Aorta (tissue), 5 donors: ENCODE measurements around the gene ATP9B. TPM values are rescaled to one million over a fixed set of nuclear protein-coding genes. Genes with fewer than 3 reads are reported as not detected.
"Not testable (repeated sequence)": the region's sequence is repeated elsewhere in the genome, so short reads cannot be mapped to it uniquely, and the experiment has no call there.

Source experiments
- ATAC-seq: fragments of 200-7000 bp; cut with Tn5 transposase; one replicate; pipeline ENCODE4 v1.9.1; 2022; ENCODE audit warnings: moderate library complexity; ENCODE audit not compliant: low FRiP score
- DNase-seq, 2 donors: peaks; one replicate each; pipeline ENCODE4 v3.0.0-alpha.2; 2020
- H3K27ac ChIP-seq, 2 donors: one replicate each; pipeline ENCODE4 v1.5.1; 2013; ENCODE audit warnings: low read length in 2 of 2, mild to moderate bottlenecking in 2 of 2, moderate library complexity in 2 of 2, control low read depth in 1 of 2, inconsistent platforms in 1 of 2, low read depth in 1 of 2
- H3K27me3 ChIP-seq, 2 donors: one replicate each; pipeline ENCODE4 v1.6.1; 2013; ENCODE audit warnings: control low read depth in 1 of 2, low read length in 1 of 2, mild to moderate bottlenecking in 1 of 2, moderate library complexity in 1 of 2; ENCODE audit not compliant: insufficient read depth in 2 of 2, control insufficient read depth in 1 of 2
- H3K36me3 ChIP-seq, 2 donors: one replicate each; pipeline ENCODE4 v1.6.1; 2013; ENCODE audit warnings: control low read depth in 1 of 2, low read length in 1 of 2, mild to moderate bottlenecking in 1 of 2; ENCODE audit not compliant: insufficient read depth in 2 of 2, control insufficient read depth in 1 of 2
- H3K4me1 ChIP-seq, 2 donors: one replicate each; pipeline ENCODE4 v1.6.1; 2013; ENCODE audit warnings: low read length in 2 of 2, control low read depth in 1 of 2, mild to moderate bottlenecking in 1 of 2, moderate library complexity in 1 of 2; ENCODE audit not compliant: insufficient read depth in 2 of 2, control insufficient read depth in 1 of 2
- H3K4me3 ChIP-seq, 2 donors: one replicate each; pipeline ENCODE4 v1.5.1; 2013; ENCODE audit warnings: low read length in 2 of 2, control low read depth in 1 of 2, mild to moderate bottlenecking in 1 of 2
- H3K9me3 ChIP-seq: one replicate; pipeline ENCODE4 v1.6.1; 2013; ENCODE audit warnings: mild to moderate bottlenecking, low read length; ENCODE audit not compliant: control insufficient read depth
- WGBS, 2 donors: extraction: QIAGEN DNeasy Blood & Tissue Kit; methylation state at CpG; one replicate each; pipeline ENCODE4 v1.1.7; 2013; 5-methylcytosine and 5-hydroxymethylcytosine counted together
- intact Hi-C, 2 donors: fragments of 100-400 bp; cut with DNase I; formaldehyde crosslinking; loops; one replicate each; pipeline versions ENCODE4 v1.14.2 to v1.15.0; 2022
- polyA plus RNA-seq, 2 donors: library from polyadenylated mRNA; stranded (reverse); fragments of 200-250 nt; gene quantifications; one replicate each; pipeline ENCODE4 v1.2.3, GENCODE V29; 2013
- total RNA-seq, 2 donors: library from RNA; stranded (reverse); fragmentation: NEBNext Ultra II Directional; extraction: Animal tissue kit (Norgen Biotek cat#: 25700); gene quantifications; one replicate each; pipeline ENCODE4 v1.2.1, GENCODE V29; 2021
- donor health status: healthy with polysubstance abuse.
- donor health status: Bipolar disorder and iron deficiency.
- donor health status: DM: no; HTN: no; CAD: no.
- donor health status: DM: no; HTN: no; CAD: no.
- donor health status: DM: yes; HTN: yes; CAD: no.

Gene ATP9B
- total and polyA plus RNA-seq, 4 donors, result 2.3 to 55.3 (median 30.5) TPM

GRCh38 chr18:79318142-79318673, 249.0 kb downstream of the ATP9B start:
- no peak for ATAC-seq
- DNase-seq, result no peak
- peaks cover 2 to 3% of the 10 kb centered on the region in 2 donors for H3K36me3 ChIP-seq
- H3K27ac ChIP-seq, result no peak overlapping the region
- no peaks in the 10 kb centered on the region for H3K9me3 ChIP-seq
- H3K4me3 ChIP-seq, result no peak overlapping the region
- intact Hi-C loops, result no loop called here
- no peaks in the 10 kb centered on the region for H3K27me3 ChIP-seq
- H3K4me1 ChIP-seq, result no peaks in the 10 kb centered on the region
- 91 to 94% methylated on average over 9 of the region's 9 CpGs for WGBS, 2 donors

DNA sequence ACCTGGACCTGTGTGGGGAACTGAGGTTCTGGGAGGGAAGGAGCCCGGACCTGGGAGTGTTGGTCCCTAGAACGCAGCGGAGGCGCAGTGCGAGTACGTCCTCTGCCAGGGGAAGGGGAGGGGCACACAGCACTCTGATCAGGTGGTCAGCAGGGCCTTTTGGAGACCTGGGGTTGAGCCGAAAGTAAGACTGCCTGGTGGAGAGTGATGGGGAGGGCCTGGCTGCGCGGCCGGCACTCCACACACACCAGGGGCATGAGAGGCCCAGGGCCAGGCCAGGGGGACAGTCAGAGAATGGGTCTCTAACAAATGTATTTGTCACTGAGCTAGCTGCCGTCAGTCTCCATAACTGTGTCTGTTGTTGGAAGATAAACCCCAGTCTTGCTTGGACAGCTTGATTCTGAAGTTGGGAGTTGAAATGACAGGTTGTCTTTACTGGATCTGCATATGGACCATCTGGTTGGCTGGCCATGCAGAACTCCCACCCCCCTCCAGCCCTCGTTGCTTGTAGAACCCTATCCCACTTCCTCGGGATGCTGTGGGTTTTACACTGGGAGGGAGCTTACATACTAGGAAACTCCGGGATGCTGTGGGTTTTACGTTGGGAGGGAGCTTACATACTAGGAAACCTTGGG, 251.1 kb downstream of the ATP9B start:
- peaks cover 0 to 2% of the 10 kb centered on the region in 2 donors for H3K36me3 ChIP-seq
- intact Hi-C loops, result no loop called here
- DNase-seq (no peak), ATAC-seq (no peak)
- no peak overlapping the region for H3K4me3 ChIP-seq
- H3K9me3 ChIP-seq, result no peaks in the 10 kb centered on the region
- no peaks in the 10 kb centered on the region for H3K27me3 ChIP-seq
- H3K27ac ChIP-seq, result no peak overlapping the region
- WGBS, 2 donors, result 78 to 82% methylated on average over 15 of the region's 15 CpGs
- no peaks in the 10 kb centered on the region for H3K4me1 ChIP-seq

DNA sequence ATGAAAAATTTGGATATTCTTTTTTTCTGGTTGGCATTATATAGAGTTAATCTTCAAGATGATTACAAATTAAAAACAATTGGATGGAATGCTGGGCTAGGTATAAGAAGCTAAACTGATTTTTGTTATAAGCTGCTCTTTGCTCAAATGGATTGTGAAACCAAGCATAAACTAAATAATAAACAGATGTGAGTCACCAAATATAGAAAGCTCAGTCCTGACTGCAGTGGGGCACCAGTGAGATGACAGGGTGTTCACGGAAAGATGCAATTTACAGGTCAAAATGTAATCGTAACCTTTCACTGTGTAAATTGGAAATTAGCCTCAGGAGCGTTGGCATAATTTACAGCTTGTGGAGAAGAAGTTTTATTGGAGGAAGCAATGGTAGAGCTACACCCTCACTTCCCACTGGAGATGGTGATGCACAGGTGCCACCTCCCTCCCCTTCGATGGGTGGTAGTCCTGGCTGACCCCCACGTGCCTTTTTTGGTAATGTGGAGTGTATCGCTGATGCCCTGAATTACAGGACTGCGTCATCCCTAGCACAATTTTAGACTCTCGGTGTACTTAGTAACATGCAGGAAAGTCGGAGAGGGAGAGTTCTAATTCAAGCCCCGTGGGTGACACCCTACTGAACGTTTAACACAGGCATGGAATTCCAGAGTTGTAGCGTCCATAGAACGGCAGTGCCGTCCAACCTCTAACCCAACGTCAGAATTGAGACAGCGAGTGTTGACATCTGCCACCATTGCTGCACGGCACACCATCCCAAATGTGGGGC, 252.6 kb downstream of the ATP9B start:
- ATAC-seq, result no peak
- no peaks in the 10 kb centered on the region for H3K27me3 ChIP-seq
- H3K9me3 ChIP-seq, result no peaks in the 10 kb centered on the region
- intact Hi-C loops, result no loop called here
- H3K27ac ChIP-seq, result no peak overlapping the region
- H3K36me3 ChIP-seq, result peaks cover 0 to 2% of the 10 kb centered on the region in 2 donors
- 79 to 87% methylated on average over 17 of the region's 17 CpGs for WGBS, 2 donors
- no peaks in the 10 kb centered on the region for H3K4me1 ChIP-seq
- no peak for DNase-seq
- H3K4me3 ChIP-seq, result no peak overlapping the region

DNA sequence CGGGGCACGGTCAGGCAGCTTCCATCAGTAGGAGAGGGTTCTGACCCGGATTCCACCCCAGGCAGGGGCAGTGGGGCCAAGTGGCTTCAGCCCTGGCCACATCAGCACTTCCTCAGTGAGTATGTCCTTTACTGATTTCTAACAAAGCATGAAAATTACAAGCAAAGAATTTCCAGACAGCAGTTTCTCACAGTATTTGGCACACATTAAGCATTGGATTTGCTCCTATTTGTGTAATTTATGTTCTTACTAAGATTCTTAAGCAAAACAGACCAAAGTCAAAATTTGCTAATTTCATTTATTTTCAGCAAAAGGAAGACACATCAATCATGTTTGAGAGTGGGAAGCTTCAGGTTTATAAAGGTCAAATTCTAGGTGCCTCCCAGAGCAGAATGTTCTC, 253.2 kb downstream of the ATP9B start:
- WGBS, 2 donors, result 81 to 87% methylated on average over 3 of the region's 3 CpGs
- intact Hi-C loops, result no loop called here

GRCh38 chr18:79323471-79323870, 254.3 kb downstream of the ATP9B start:
- whole genome bisulfite sequencing, 2 donors, result 96% methylated on average over 9 of the region's 9 CpGs
- Histone ChIP-seq H3K4me3 (no peak overlapping the region), H3K27ac (no peak overlapping the region), H3K4me1 (no peaks in the 10 kb centered on the region), H3K27me3 (no peaks in the 10 kb centered on the region), H3K36me3 (peaks cover 0 to 2% of the 10 kb centered on the region in 2 donors), H3K9me3 (no peaks in the 10 kb centered on the region)
- no peak for ATAC-seq
- no peak for DNase-seq
- intact Hi-C loops, result no loop called here

More for the DNA sequence above, 253.2 kb downstream of the ATP9B start:
- no peak overlapping the region for H3K27ac ChIP-seq
- DNase-seq (no peak), ATAC-seq (no peak)
- H3K36me3 ChIP-seq, result peaks cover 0 to 2% of the 10 kb centered on the region in 2 donors
- H3K9me3 ChIP-seq, result no peaks in the 10 kb centered on the region
- H3K4me1 ChIP-seq, result no peaks in the 10 kb centered on the region
- no peak overlapping the region for H3K4me3 ChIP-seq
- no peaks in the 10 kb centered on the region for H3K27me3 ChIP-seq

DNA sequence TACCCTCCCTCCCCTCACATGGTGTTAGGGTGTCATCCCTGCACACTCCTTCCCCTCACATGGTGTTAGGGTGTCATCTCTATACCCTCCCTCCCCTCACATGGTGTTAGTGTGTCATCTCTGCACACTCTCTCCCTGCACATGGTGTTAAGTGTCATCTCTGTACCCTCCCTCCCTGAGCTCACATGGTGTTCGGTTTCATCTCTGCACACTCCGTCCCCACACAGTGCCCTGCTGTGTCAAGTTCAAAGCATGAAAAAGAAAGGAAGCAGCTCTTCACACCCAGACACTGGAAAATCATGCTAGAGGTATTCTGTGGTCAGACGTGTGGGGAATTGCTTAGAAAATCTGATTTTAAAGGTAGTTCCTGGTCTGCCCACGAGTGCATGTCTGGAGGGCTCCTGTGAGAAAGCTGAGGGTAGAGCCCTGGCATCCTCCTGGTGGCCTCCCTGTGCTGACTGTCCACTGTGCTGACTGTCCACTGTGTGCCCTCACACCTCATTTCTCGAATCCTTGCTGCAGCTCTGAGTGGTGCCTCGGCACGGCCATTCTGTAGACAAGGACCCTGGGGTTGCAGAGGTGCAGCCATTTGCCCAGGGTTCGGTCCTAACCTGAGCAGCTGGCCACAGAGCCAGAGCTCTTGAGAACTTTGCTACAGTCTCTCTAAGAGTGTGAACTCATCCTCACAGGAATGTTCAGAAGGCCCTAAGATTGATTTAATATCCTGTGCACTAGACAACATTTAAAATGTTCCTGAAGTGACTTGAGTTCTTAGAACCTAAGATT, 257.4 kb downstream of the ATP9B start:
- intact Hi-C loops, result no loop called here
- H3K27ac ChIP-seq, result no peak overlapping the region
- no peaks in the 10 kb centered on the region for H3K27me3 ChIP-seq
- H3K36me3 ChIP-seq, result peaks cover 0 to 2% of the 10 kb centered on the region in 2 donors
- no peaks in the 10 kb centered on the region for H3K9me3 ChIP-seq
- ATAC-seq, result no peak
- WGBS, 2 donors, result 94 to 95% methylated on average over 8 of the region's 8 CpGs
- DNase-seq, result no peak
- no peaks in the 10 kb centered on the region for H3K4me1 ChIP-seq
- no peak overlapping the region for H3K4me3 ChIP-seq

GRCh38 chr18:79327199-79327721, 258.1 kb downstream of the ATP9B start:
- WGBS, 2 donors, result 97 to 98% methylated on average over 26 of the region's 26 CpGs
- ATAC-seq (no peak), DNase-seq (no peak)
- H3K27ac ChIP-seq, result no peak overlapping the region
- intact Hi-C loops, result no loop called here
- H3K4me3 ChIP-seq, result no peak overlapping the region
- H3K9me3 ChIP-seq, result no peaks in the 10 kb centered on the region
- H3K27me3 ChIP-seq, result no peaks in the 10 kb centered on the region
- no peaks in the 10 kb centered on the region for H3K4me1 ChIP-seq
- peaks cover 0 to under 1% of the 10 kb centered on the region in 2 donors for H3K36me3 ChIP-seq

DNA sequence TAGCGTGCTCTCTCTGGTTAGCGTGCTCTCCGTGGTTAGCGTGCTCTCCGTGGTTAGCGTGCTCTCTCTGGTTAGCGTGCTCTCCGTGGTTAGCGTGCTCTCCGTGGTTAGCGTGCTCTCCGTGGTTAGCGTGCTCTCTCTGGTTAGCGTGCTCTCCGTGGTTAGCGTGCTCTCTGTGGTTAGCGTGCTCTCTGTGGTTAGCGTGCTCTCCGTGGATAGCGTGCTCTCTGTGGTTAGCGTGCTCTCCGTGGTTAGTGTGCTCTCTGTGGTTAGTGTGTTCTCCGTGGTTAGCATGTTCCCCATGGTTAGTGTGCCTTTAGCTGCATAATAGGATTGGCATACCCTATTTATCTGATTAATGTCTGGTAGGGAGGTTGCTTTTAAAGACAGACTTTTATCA, 258.7 kb downstream of the ATP9B start:
- intact Hi-C loops, H3K9me3 ChIP-seq, H3K27me3 ChIP-seq, H3K27ac ChIP-seq, H3K4me3 ChIP-seq, H3K36me3 ChIP-seq, ATAC-seq, H3K4me1 ChIP-seq, DNase-seq: not testable (repeated sequence)
- 93 to 96% methylated on average over 23 of the region's 23 CpGs for WGBS, 2 donors
